Hematopoietic multipotent progenitor cell (in vitro differentiated cells): ENCODE measurements around the gene MAB21L1. TPM values are rescaled to one million over a fixed set of nuclear protein-coding genes. Genes with fewer than 3 reads are reported as not detected.

Experiments used
- DNase-seq, 3 donors: peaks; one replicate each; pipeline ENCODE4 v3.0.0-alpha.2; 2011 to 2015; ENCODE audit warnings: low read depth in 2 of 3, low spot score in 2 of 3
- total RNA-seq: library from RNA; depleted of rRNA; stranded (reverse); fragments of >200 nt; gene quantifications from one replicate; pipeline ENCODE4 v1.2.3, GENCODE V29; 2012

Gene MAB21L1
- total RNA-seq, 1 donor = not detected

DNA sequence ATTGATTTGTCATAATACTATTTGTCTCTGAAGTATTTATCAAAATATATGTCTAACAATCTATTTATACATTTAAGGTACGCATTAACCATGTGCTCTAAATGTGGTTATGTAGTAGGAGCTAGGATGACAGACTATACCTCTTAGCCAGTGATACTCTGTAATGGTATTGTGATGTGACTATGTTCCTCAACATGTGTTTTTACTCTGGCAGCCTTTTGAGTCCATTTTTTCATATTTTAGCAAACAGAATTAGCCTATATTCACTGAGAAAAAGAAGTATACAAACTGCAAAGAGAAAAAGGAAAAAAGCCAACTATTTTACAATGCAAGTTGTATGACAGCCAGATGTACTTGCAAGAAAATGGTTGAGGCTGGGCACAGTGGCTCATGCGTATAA lies 26.7 kb downstream of the MAB21L1 start:
- no peak for DNase-seq

DNA sequence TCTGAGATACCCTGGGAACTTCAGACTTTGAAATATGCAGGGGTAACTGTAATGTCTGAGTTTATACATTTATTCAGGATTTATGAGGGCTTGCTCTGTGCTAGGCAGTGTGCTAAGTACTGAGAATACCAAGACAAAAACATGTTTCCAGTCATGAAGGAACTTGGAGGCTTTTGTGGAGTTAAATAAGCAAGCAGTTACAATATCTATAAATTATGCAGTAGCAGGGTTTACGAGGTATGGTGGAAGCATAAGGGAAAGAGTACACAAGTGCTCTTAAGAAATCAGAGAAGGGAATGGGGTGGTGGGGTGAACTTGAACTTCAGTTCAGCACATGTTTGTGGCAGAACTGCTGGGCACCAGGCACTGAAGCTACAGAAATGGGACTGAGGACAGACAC lies 28.0 kb downstream of the MAB21L1 start:
- DNase-seq = no peak
